ENCODE measurements around the gene RBMS3. TPM values are rescaled to one million over a fixed set of nuclear protein-coding genes. Genes with fewer than 3 reads are reported as not detected.

Gene RBMS3
- total RNA-seq, 1 experiment from 2014 or later: 8.7 TPM

- Mint-ChIP-seq H3K27me3 (ENCODE audit: low read depth) (no peaks in the 10 kb centered on the region), H3K4me1 (peaks cover 3% of the 10 kb centered on the region; the same call in 1 of the 2 replicates), H3K9me3 (no peaks in the 10 kb centered on the region), H3K4me3 (no peak overlapping the region), H3K27ac (no peak overlapping the region), H3K36me3 (no peaks in the 10 kb centered on the region)
- ChIA-PET CTCF (no interaction called here), POLR2A (no interaction called here)
- DNase-seq (ENCODE audit: low spot score): no peak
- TF ChIP-seq NFATC4 (CRISPR knock-in tag; IDR thresholded peaks at IDR 0.05): no peak
- no peak for TF ChIP-seq GTF2I (CRISPR knock-in tag; conservative IDR thresholded peaks at IDR 0.05)
- no peak for TF ChIP-seq JUN (CRISPR knock-in tag; IDR thresholded peaks at IDR 0.05)
- no peak for TF ChIP-seq ZBTB21 (CRISPR knock-in tag; IDR thresholded peaks at IDR 0.05; ENCODE audit: borderline replicate concordance)
- TF ChIP-seq SMAD3 (CRISPR knock-in tag; IDR thresholded peaks at IDR 0.05; ENCODE audit: borderline replicate concordance): no peak
- no peak for TF ChIP-seq HMGA2 (CRISPR knock-in tag; IDR thresholded peaks at IDR 0.05)
- TF ChIP-seq RORB (CRISPR knock-in tag; IDR thresholded peaks at IDR 0.05): no peak
- no peak for ATAC-seq
Observed at GRCh38 chr3:29608414-29609327, 327.8 kb downstream of the RBMS3 start.

GRCh38 chr3:29609328-29609811, 328.5 kb downstream of the RBMS3 start:
- Mint-ChIP-seq H3K4me1 (peaks cover 3% of the 10 kb centered on the region; the same call in 1 of the 2 replicates), H3K9me3 (peaks cover 4% of the 10 kb centered on the region), H3K27ac (no peak overlapping the region), H3K36me3 (no peaks in the 10 kb centered on the region), H3K4me3 (no peak overlapping the region), H3K27me3 (ENCODE audit: low read depth) (no peaks in the 10 kb centered on the region)
- POLR2A ChIA-PET: no interaction called here
- TF ChIP-seq ZNF396 (CRISPR knock-in tag; IDR thresholded peaks at IDR 0.05; ENCODE audit: borderline replicate concordance) (no peak), KAT7 (CRISPR knock-in tag; IDR thresholded peaks at IDR 0.05; ENCODE audit: borderline replicate concordance) (no peak), ZNF512 (CRISPR knock-in tag; IDR thresholded peaks at IDR 0.05; ENCODE audit: borderline replicate concordance) (no peak), ZNF121 (CRISPR knock-in tag; IDR thresholded peaks at IDR 0.05) (no peak), PRDM15 (CRISPR knock-in tag; IDR thresholded peaks at IDR 0.05) (no peak), CTCF (IDR thresholded peaks at IDR 0.05) (no peak), RELA (CRISPR knock-in tag; IDR thresholded peaks at IDR 0.05; ENCODE audit: borderline replicate concordance) (no peak), ZBTB21 (CRISPR knock-in tag; IDR thresholded peaks at IDR 0.05; ENCODE audit: borderline replicate concordance) (no peak), ATF2 (CRISPR knock-in tag; IDR thresholded peaks at IDR 0.05; ENCODE audit: borderline replicate concordance, low read depth) (no peak), CDX4 (CRISPR knock-in tag; IDR thresholded peaks at IDR 0.05; ENCODE audit: borderline replicate concordance) (no peak), NFYB (CRISPR knock-in tag; conservative IDR thresholded peaks at IDR 0.05; ENCODE audit: low read depth) (no peak), ZNF138 (CRISPR knock-in tag; conservative IDR thresholded peaks at IDR 0.05) (no peak), ZNF219 (CRISPR knock-in tag; IDR thresholded peaks at IDR 0.05; ENCODE audit: borderline replicate concordance) (no peak), NR1H2 (CRISPR knock-in tag; IDR thresholded peaks at IDR 0.05) (no peak), PRRX2 (CRISPR knock-in tag; IDR thresholded peaks at IDR 0.05) (no peak), USF1 (CRISPR knock-in tag; IDR thresholded peaks at IDR 0.05) (no peak), ZNF671 (CRISPR knock-in tag; IDR thresholded peaks at IDR 0.05) (no peak), OVOL2 (CRISPR knock-in tag; IDR thresholded peaks at IDR 0.05; ENCODE audit: borderline replicate concordance) (no peak), ATF1 (CRISPR knock-in tag; IDR thresholded peaks at IDR 0.05) (no peak)
- DNase-seq (ENCODE audit: low spot score): no peak
- no peak for ATAC-seq
- CTCF ChIA-PET: no interaction called here

All from WTC11 (cell line).